Liver (tissue), 9 donors: Measurements from ENCODE around the gene LIPH. TPM values are rescaled to one million over a fixed set of nuclear protein-coding genes. Genes with fewer than 3 reads are reported as not detected.

Source experiments
- DNase-seq: peaks from one replicate; pipeline ENCODE4 v3.0.0-alpha.2; 2017; ENCODE audit warnings: low spot score
- H3K27ac ChIP-seq, 2 donors: one replicate each; pipeline ENCODE4 v1.7.0; 2013; ENCODE audit warnings: inconsistent platforms in 2 of 2, low read length in 2 of 2, control low read depth in 1 of 2, low read depth in 1 of 2, mild to moderate bottlenecking in 1 of 2
- H3K27me3 ChIP-seq, 4 donors: one replicate each; pipeline versions ENCODE4 v1.6.1 to v1.7.0; 2013; ENCODE audit warnings: low read length in 3 of 4, inconsistent platforms in 1 of 4, mild to moderate bottlenecking in 1 of 4, moderate library complexity in 1 of 4; ENCODE audit not compliant: control insufficient read depth in 4 of 4, insufficient read depth in 4 of 4
- H3K36me3 ChIP-seq, 4 donors: one replicate each; pipeline versions ENCODE4 v1.6.1 to v1.7.0; 2013; ENCODE audit warnings: low read length in 3 of 4, mild to moderate bottlenecking in 3 of 4, low read depth in 1 of 4, moderate library complexity in 1 of 4; ENCODE audit not compliant: control insufficient read depth in 4 of 4, insufficient read depth in 3 of 4
- H3K4me1 ChIP-seq, 4 donors: one replicate each; pipeline versions ENCODE4 v1.6.1 to v1.7.0; 2013; ENCODE audit warnings: low read length in 3 of 4, mild to moderate bottlenecking in 3 of 4, moderate library complexity in 1 of 4; ENCODE audit not compliant: control insufficient read depth in 4 of 4, insufficient read depth in 4 of 4
- H3K4me3 ChIP-seq, 3 donors: one replicate each; pipeline versions ENCODE4 v1.6.1 to v1.7.0; 2013; ENCODE audit warnings: low read length in 3 of 3, control low read depth in 1 of 3, low read depth in 1 of 3, mild to moderate bottlenecking in 1 of 3
- H3K9ac ChIP-seq, 2 donors: one replicate each; pipeline ENCODE4 v1.7.0; 2013; ENCODE audit warnings: low read length in 2 of 2, mild to moderate bottlenecking in 2 of 2, moderate library complexity in 2 of 2, control low read depth in 1 of 2, low read depth in 1 of 2
- H3K9me3 ChIP-seq, 4 donors: one replicate each; pipeline versions ENCODE4 v1.6.1 to v1.7.0; 2013; ENCODE audit warnings: low read length in 3 of 4; ENCODE audit not compliant: control insufficient read depth in 4 of 4
- EGR1 ChIP-seq, 2 donors: IDR thresholded peaks; 2 replicates each; pipeline ENCODE4 v1.6.1; 2016 to 2018; ENCODE audit warnings: antibody characterized with exemption in 2 of 2, low read depth in 2 of 2
- FOXA1 ChIP-seq: IDR thresholded peaks from 2 replicates; pipeline ENCODE4 v1.6.1; 2016; ENCODE audit warnings: antibody characterized with exemption
- FOXA2 ChIP-seq: IDR thresholded peaks from 2 replicates; pipeline ENCODE4 v1.6.1; 2016; ENCODE audit warnings: antibody characterized with exemption
- GABPA ChIP-seq, 2 donors: IDR thresholded peaks in 1 of 2; conservative IDR thresholded peaks in 1 of 2; 2 replicates each; pipeline ENCODE4 v1.6.1; 2016; ENCODE audit warnings: antibody characterized with exemption in 2 of 2, mild to moderate bottlenecking in 1 of 2, moderate library complexity in 1 of 2
- HNF4A ChIP-seq, 2 donors: conservative IDR thresholded peaks; 2 replicates each; pipeline ENCODE4 v1.6.1; 2016; ENCODE audit warnings: antibody characterized with exemption in 2 of 2, mild to moderate bottlenecking in 2 of 2
- HNF4G ChIP-seq: IDR thresholded peaks from 2 replicates; pipeline ENCODE4 v1.6.1; 2016; ENCODE audit warnings: antibody characterized with exemption
- JUND ChIP-seq, 2 donors: IDR thresholded peaks; 2 replicates each; pipeline ENCODE4 v1.6.1; 2016; ENCODE audit warnings: antibody characterized with exemption in 2 of 2
- NR2F2 ChIP-seq: IDR thresholded peaks from 2 replicates; pipeline ENCODE4 v1.6.1; 2016; ENCODE audit warnings: antibody characterized with exemption
- RAD21 ChIP-seq, 2 donors: IDR thresholded peaks; 2 replicates each; pipeline ENCODE4 v1.6.1; 2016; ENCODE audit warnings: antibody characterized with exemption in 2 of 2, mild to moderate bottlenecking in 2 of 2
- RXRA ChIP-seq, 2 donors: IDR thresholded peaks; 2 replicates each; pipeline ENCODE4 v1.6.1; 2017 to 2018; ENCODE audit warnings: antibody characterized with exemption in 2 of 2, mild to moderate bottlenecking in 1 of 2
- SP1 ChIP-seq: IDR thresholded peaks from 2 replicates; pipeline ENCODE4 v1.6.1; 2018; ENCODE audit warnings: antibody characterized with exemption, mild to moderate bottlenecking
- TAF1 ChIP-seq: conservative IDR thresholded peaks from 2 replicates; pipeline ENCODE4 v1.6.1; 2016; ENCODE audit warnings: antibody characterized with exemption, mild to moderate bottlenecking
- YY1 ChIP-seq: IDR thresholded peaks from 2 replicates; pipeline ENCODE4 v1.6.1; 2016; ENCODE audit warnings: antibody characterized with exemption, mild to moderate bottlenecking
- ZBTB33 ChIP-seq: IDR thresholded peaks from 2 replicates; pipeline ENCODE4 v1.6.1; 2016; ENCODE audit warnings: antibody characterized with exemption
- WGBS: extraction: QIAGEN DNeasy Blood & Tissue Kit; methylation state at CpG from one replicate; pipeline ENCODE4 v1.1.7; 2013; 5-methylcytosine and 5-hydroxymethylcytosine counted together
- polyA plus RNA-seq, 2 donors: library from polyadenylated mRNA; stranded (reverse) in 1 of 2; unstranded in 1 of 2; fragments of 200-250 nt in 1 of 2; fragments of >200 nt in 1 of 2; fragmentation: Nextera tagmentation in 1 of 2; extraction: Ambion mirVana in 1 of 2; gene quantifications; one replicate each; pipeline versions ENCODE4 v1.2.1 to v1.2.3, GENCODE V29; 2013 to 2015
- total RNA-seq, 2 donors: library from RNA; depleted of rRNA; stranded (reverse); fragments of >200 nt; gene quantifications; one replicate each; pipeline ENCODE4 v1.2.3, GENCODE V29; 2014
- TF ChIP-seq, protein P1 (sequence below): IDR thresholded peaks from 2 replicates; pipeline ENCODE4 v1.6.1; 2016; ENCODE audit warnings: antibody characterized with exemption
- TF ChIP-seq, protein P2 (sequence below): IDR thresholded peaks from 2 replicates; pipeline ENCODE4 v1.6.1; 2016; ENCODE audit warnings: antibody characterized with exemption
- TF ChIP-seq, protein P3 (sequence below): fragments of 150-350 bp; IDR thresholded peaks from 2 replicates; pipeline ENCODE4 v1.5.1; 2017; ENCODE audit warnings: improper control_type of control experiment, low read depth, low read length; ENCODE audit not compliant: missing input control
- TF ChIP-seq, protein P4 (sequence below): IDR thresholded peaks from 2 replicates; pipeline ENCODE4 v1.6.1; 2016; ENCODE audit warnings: antibody characterized with exemption, mild to moderate bottlenecking
- donor health status: healthy.
- donor health status: healthy.
- donor health status: healthy.
- donor health status: healthy.
- donor health status: healthy.

Gene LIPH
- total and polyA plus RNA-seq, 4 donors, result under 0.01 to 0.23 (median 0.09) TPM; not detected in 1

- TF ChIP-seq, protein P1, sequence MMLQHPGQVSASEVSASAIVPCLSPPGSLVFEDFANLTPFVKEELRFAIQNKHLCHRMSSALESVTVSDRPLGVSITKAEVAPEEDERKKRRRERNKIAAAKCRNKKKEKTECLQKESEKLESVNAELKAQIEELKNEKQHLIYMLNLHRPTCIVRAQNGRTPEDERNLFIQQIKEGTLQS, result no peak
- TF ChIP-seq SP1 (no peak), JUND (IDR thresholded peaks at IDR 0.05) (no peak), HNF4A (conservative IDR thresholded peaks at IDR 0.05) (no peak), EGR1 (IDR thresholded peaks at IDR 0.05; ENCODE audit: low read depth in 2 of 2) (no peak)
- TF ChIP-seq, protein P2, sequence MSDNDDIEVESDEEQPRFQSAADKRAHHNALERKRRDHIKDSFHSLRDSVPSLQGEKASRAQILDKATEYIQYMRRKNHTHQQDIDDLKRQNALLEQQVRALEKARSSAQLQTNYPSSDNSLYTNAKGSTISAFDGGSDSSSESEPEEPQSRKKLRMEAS, result no peak
- Histone ChIP-seq H3K9ac (no peak overlapping the region), H3K27me3 (no peaks in the 10 kb centered on the region), H3K36me3 (no peaks in the 10 kb centered on the region), H3K9me3 (no peaks in the 10 kb centered on the region), H3K27ac (no peak overlapping the region), H3K4me3 (no peak overlapping the region), H3K4me1 (no peaks in the 10 kb centered on the region)
- DNase-seq, result no peak
- WGBS, result 71% methylated on average over 5 of the region's 5 CpGs
These were observed 19.5 kb downstream of the LIPH start for GRCh38 chr3:185532901-185533300.

GRCh38 chr3:185530856-185531255 lies 21.5 kb downstream of the LIPH start:
- WGBS, result 64% methylated on average over 5 of the region's 5 CpGs
- Histone ChIP-seq H3K9me3 (no peaks in the 10 kb centered on the region), H3K36me3 (no peaks in the 10 kb centered on the region), H3K4me1 (no peaks in the 10 kb centered on the region), H3K27ac (no peak overlapping the region), H3K9ac (no peak overlapping the region), H3K27me3 (no peaks in the 10 kb centered on the region), H3K4me3 (no peak overlapping the region)
- DNase-seq, result no peak
- TF ChIP-seq TAF1, result no peak
- TF ChIP-seq FOXA1, result no peak
- TF ChIP-seq HNF4G, result no peak
- no peak for TF ChIP-seq NR2F2
- no peak for TF ChIP-seq FOXA2
- no peak for TF ChIP-seq YY1
- TF ChIP-seq, protein P2, result no peak
- TF ChIP-seq, protein P1, result no peak
- TF ChIP-seq ZBTB33, result no peak
- TF ChIP-seq, protein P3, sequence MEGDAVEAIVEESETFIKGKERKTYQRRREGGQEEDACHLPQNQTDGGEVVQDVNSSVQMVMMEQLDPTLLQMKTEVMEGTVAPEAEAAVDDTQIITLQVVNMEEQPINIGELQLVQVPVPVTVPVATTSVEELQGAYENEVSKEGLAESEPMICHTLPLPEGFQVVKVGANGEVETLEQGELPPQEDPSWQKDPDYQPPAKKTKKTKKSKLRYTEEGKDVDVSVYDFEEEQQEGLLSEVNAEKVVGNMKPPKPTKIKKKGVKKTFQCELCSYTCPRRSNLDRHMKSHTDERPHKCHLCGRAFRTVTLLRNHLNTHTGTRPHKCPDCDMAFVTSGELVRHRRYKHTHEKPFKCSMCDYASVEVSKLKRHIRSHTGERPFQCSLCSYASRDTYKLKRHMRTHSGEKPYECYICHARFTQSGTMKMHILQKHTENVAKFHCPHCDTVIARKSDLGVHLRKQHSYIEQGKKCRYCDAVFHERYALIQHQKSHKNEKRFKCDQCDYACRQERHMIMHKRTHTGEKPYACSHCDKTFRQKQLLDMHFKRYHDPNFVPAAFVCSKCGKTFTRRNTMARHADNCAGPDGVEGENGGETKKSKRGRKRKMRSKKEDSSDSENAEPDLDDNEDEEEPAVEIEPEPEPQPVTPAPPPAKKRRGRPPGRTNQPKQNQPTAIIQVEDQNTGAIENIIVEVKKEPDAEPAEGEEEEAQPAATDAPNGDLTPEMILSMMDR, result no peak
- no peak for TF ChIP-seq SP1
- no peak for TF ChIP-seq JUND (IDR thresholded peaks at IDR 0.05)
- TF ChIP-seq EGR1 (IDR thresholded peaks at IDR 0.05; ENCODE audit: low read depth in 2 of 2), result no peak
- TF ChIP-seq, protein P4, sequence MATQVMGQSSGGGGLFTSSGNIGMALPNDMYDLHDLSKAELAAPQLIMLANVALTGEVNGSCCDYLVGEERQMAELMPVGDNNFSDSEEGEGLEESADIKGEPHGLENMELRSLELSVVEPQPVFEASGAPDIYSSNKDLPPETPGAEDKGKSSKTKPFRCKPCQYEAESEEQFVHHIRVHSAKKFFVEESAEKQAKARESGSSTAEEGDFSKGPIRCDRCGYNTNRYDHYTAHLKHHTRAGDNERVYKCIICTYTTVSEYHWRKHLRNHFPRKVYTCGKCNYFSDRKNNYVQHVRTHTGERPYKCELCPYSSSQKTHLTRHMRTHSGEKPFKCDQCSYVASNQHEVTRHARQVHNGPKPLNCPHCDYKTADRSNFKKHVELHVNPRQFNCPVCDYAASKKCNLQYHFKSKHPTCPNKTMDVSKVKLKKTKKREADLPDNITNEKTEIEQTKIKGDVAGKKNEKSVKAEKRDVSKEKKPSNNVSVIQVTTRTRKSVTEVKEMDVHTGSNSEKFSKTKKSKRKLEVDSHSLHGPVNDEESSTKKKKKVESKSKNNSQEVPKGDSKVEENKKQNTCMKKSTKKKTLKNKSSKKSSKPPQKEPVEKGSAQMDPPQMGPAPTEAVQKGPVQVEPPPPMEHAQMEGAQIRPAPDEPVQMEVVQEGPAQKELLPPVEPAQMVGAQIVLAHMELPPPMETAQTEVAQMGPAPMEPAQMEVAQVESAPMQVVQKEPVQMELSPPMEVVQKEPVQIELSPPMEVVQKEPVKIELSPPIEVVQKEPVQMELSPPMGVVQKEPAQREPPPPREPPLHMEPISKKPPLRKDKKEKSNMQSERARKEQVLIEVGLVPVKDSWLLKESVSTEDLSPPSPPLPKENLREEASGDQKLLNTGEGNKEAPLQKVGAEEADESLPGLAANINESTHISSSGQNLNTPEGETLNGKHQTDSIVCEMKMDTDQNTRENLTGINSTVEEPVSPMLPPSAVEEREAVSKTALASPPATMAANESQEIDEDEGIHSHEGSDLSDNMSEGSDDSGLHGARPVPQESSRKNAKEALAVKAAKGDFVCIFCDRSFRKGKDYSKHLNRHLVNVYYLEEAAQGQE, result no peak
- TF ChIP-seq RXRA (IDR thresholded peaks at IDR 0.05), result no peak
- no peak for TF ChIP-seq GABPA (IDR thresholded peaks at IDR 0.05 in 1 of 2, conservative IDR thresholded peaks at IDR 0.05 in 1 of 2)
- no peak for TF ChIP-seq HNF4A (conservative IDR thresholded peaks at IDR 0.05)
- TF ChIP-seq RAD21 (IDR thresholded peaks at IDR 0.05), result no peak
